Prostate gland (tissue), 2 donors: ENCODE measurements around the gene ANKAR.

ENCODE experiments used
- POLR2A ChIP-seq: fragments of 450-650 bp; IDR thresholded peaks from one replicate; pipeline ENCODE4 v1.6.1; 2016; ENCODE audit warnings: antibody characterized with exemption, mild to moderate bottlenecking
- POLR2AphosphoS5 ChIP-seq: sonication (generic); formaldehyde crosslinking; IDR thresholded peaks from one replicate; pipeline ENCODE4 v1.6.1; 2017; ENCODE audit warnings: antibody characterized with exemption
- TF ChIP-seq, protein P1 (sequence below), 4 experiments: fragments of 200-600 bp in 2 of 4; fragments of 450-650 bp in 2 of 4; sonication (generic) in 2 of 4; IDR thresholded peaks; 1 replicate in 3 of 4; 2 replicates in 1 of 4; pipeline ENCODE4 v1.5.1; 2016 to 2019; ENCODE audit warnings: antibody characterized with exemption in 4 of 4, mild to moderate bottlenecking in 2 of 4, moderate library complexity in 2 of 4

DNA sequence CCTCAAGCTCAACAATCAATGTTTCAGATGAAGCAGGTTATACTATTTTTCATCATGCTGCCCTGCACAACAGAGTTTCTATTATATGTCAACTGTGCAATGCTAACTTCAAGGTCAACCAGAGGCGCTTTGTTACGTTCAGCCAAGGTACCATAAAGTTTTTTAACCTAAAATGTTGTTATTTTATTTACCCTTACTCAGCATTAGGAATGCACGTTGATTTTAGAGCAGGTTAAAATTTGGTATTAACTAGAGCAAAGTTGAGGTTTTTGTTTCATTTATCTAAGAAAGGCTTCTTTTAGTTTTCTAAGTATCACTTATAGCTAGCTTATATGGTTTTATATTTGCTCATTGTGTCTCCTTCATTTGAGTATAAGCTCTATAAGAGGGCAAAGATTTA, 21.8 kb downstream of the ANKAR start:
- TF ChIP-seq, protein P1, sequence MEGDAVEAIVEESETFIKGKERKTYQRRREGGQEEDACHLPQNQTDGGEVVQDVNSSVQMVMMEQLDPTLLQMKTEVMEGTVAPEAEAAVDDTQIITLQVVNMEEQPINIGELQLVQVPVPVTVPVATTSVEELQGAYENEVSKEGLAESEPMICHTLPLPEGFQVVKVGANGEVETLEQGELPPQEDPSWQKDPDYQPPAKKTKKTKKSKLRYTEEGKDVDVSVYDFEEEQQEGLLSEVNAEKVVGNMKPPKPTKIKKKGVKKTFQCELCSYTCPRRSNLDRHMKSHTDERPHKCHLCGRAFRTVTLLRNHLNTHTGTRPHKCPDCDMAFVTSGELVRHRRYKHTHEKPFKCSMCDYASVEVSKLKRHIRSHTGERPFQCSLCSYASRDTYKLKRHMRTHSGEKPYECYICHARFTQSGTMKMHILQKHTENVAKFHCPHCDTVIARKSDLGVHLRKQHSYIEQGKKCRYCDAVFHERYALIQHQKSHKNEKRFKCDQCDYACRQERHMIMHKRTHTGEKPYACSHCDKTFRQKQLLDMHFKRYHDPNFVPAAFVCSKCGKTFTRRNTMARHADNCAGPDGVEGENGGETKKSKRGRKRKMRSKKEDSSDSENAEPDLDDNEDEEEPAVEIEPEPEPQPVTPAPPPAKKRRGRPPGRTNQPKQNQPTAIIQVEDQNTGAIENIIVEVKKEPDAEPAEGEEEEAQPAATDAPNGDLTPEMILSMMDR (IDR thresholded peaks at IDR 0.05) = no peak
- TF ChIP-seq POLR2AphosphoS5 (no peak), POLR2A (no peak)
